ENCODE measurements around the gene DIDO1. TPM values are rescaled to one million over a fixed set of nuclear protein-coding genes. Genes with fewer than 3 reads are reported as not detected.

The DIDO1 gene
- total and polyA plus RNA-seq, 2 of the 13 experiments (the other 11 are each of a cell fraction or from before 2014, with no cell fraction given): 75.0 to 75.1 TPM

- TF ChIP-seq AGO2 (optimal IDR thresholded peaks at IDR 0.05; ENCODE audit: low read depth, low read length) (peak; percentile 86), ELF3 (CRISPR knock-in tag; IDR thresholded peaks at IDR 0.05) (0 out of 2 replicates have a peak, but pooled peaks have one; percentile 24), ZNF780A (CRISPR knock-in tag; IDR thresholded peaks at IDR 0.05) (no peak), CBX5 (CRISPR knock-in tag; IDR thresholded peaks at IDR 0.05; ENCODE audit: borderline replicate concordance) (no peak; the same call in 1 of the 2 replicates), GLI4 (CRISPR knock-in tag; IDR thresholded peaks at IDR 0.05; ENCODE audit: borderline replicate concordance) (no peak), MATR3 (CRISPR knock-in tag; IDR thresholded peaks at IDR 0.05) (no peak), ETV6 (CRISPR knock-in tag; conservative IDR thresholded peaks at IDR 0.05) (no peak), TAF15 (IDR thresholded peaks at IDR 0.05; ENCODE audit: low read depth, low read length, poor library complexity, severe bottlenecking) (peak; percentile 54), PBX2 (CRISPR knock-in tag; IDR thresholded peaks at IDR 0.05) (no peak), CHCHD3 (CRISPR knock-in tag; IDR thresholded peaks at IDR 0.05) (peak; percentile 89), ZNF431 (CRISPR knock-in tag; IDR thresholded peaks at IDR 0.05; ENCODE audit: borderline replicate concordance, low read depth) (no peak), FUBP1 (CRISPR knock-in tag; IDR thresholded peaks at IDR 0.05; ENCODE audit: borderline replicate concordance) (no peak), HMGA1 (CRISPR knock-in tag; conservative IDR thresholded peaks at IDR 0.05) (no peak), ZNF766 (CRISPR knock-in tag; IDR thresholded peaks at IDR 0.05; ENCODE audit: borderline replicate concordance) (peak; percentile 40; the same call in 1 of the 2 replicates), PTBP1 (IDR thresholded peaks at IDR 0.05; ENCODE audit: low read depth, low read length, poor library complexity, severe bottlenecking) (no peak), NBN (conservative IDR thresholded peaks at IDR 0.05) (no peak), ZSCAN31 (CRISPR knock-in tag; IDR thresholded peaks at IDR 0.05; ENCODE audit: low read depth) (no peak; the same call in 1 of the 2 replicates), ZBTB42 (CRISPR knock-in tag; IDR thresholded peaks at IDR 0.05) (no peak), WIZ (CRISPR knock-in tag; IDR thresholded peaks at IDR 0.05) (no peak; the same call in 1 of the 2 replicates), ZNF460 (CRISPR knock-in tag; IDR thresholded peaks at IDR 0.05; ENCODE audit: borderline replicate concordance) (no peak), DZIP1 (CRISPR knock-in tag; IDR thresholded peaks at IDR 0.05) (peak; percentile 77; the same call in 1 of the 2 replicates), ZNF30 (CRISPR knock-in tag; IDR thresholded peaks at IDR 0.05) (peak; percentile 73; the same call in 1 of the 2 replicates)
Observed at GRCh38 chr20:62952968-62953838, 26.9 kb upstream of the DIDO1 start (continued).

Measured in HepG2 (cell line).